K562 (cell line): ENCODE results near the gene INCENP. TPM values are rescaled to one million over a fixed set of nuclear protein-coding genes. Genes with fewer than 3 reads are reported as not detected.
A peak's percentile ranks its signal among the peaks of the same experiment; 100 is the strongest.

Experiments
- CHD1 ChIP-seq: fragments of 200-600 bp; sonication (generic); IDR thresholded peaks from one replicate; pipeline ENCODE4 v1.6.1; 2012; ENCODE audit warnings: mild to moderate bottlenecking, moderate library complexity, low read length, inconsistent platforms
- GTF2F1 ChIP-seq: IDR thresholded peaks from 2 replicates; pipeline ENCODE4 v1.6.1; 2011; ENCODE audit warnings: low read depth, low read length, improper control_type of control experiment
- KDM4B ChIP-seq, 2 experiments: fragments of 450-650 bp in 1 of 2; sonication (generic) in 1 of 2; IDR thresholded peaks; 2 replicates each; pipeline ENCODE4 v1.6.1; 2016 to 2017; ENCODE audit warnings: borderline replicate concordance in 2 of 2, antibody characterized with exemption in 1 of 2, low read depth in 1 of 2, mild to moderate bottlenecking in 1 of 2
- NFIC ChIP-seq: fragments of 450-650 bp; IDR thresholded peaks from 2 replicates; pipeline ENCODE4 v1.6.1; 2017; ENCODE audit warnings: mild to moderate bottlenecking, inconsistent platforms
- PHF8 ChIP-seq: fragments of 200-600 bp; sonication (generic); IDR thresholded peaks from 2 replicates; pipeline ENCODE4 v1.6.1; 2012; ENCODE audit warnings: mixed run types, mild to moderate bottlenecking, inconsistent platforms, low read length, moderate library complexity, borderline replicate concordance
- PTRF ChIP-seq: fragments of 450-650 bp; IDR thresholded peaks from 2 replicates; pipeline ENCODE4 v1.6.1; 2016; ENCODE audit warnings: mild to moderate bottlenecking, missing genetic modification characterization, missing compliant biosample characterization
- RB1 ChIP-seq: fragments of 450-650 bp; IDR thresholded peaks from 2 replicates; pipeline ENCODE4 v1.6.1; 2017; ENCODE audit warnings: low read depth, mild to moderate bottlenecking
- RBM15 ChIP-seq: fragments of 200-400 bp; formaldehyde crosslinking; IDR thresholded peaks from 2 replicates; pipeline ENCODE4 v1.6.1; 2018; ENCODE audit warnings: mild to moderate bottlenecking, low read length, moderate library complexity; ENCODE audit not compliant: insufficient read depth
- RBM17 ChIP-seq: fragments of 200-400 bp; formaldehyde crosslinking; IDR thresholded peaks from 2 replicates; pipeline ENCODE4 v1.6.1; 2017; ENCODE audit warnings: low read depth, mild to moderate bottlenecking, low read length, borderline replicate concordance
- RUNX1 ChIP-seq: sonication (generic); IDR thresholded peaks from 2 replicates; pipeline ENCODE4 v1.6.1; 2016; ENCODE audit warnings: antibody characterized with exemption, low read depth
- SIX5 ChIP-seq, 2 experiments: IDR thresholded peaks; 2 replicates each; pipeline ENCODE4 v1.6.1; 2011; ENCODE audit warnings: low read length in 2 of 2, borderline replicate concordance in 1 of 2, low read depth in 1 of 2, mild to moderate bottlenecking in 1 of 2, moderate library complexity in 1 of 2; ENCODE audit not compliant: insufficient read depth in 1 of 2
- SRSF1 ChIP-seq: fragments of 200-400 bp; formaldehyde crosslinking; IDR thresholded peaks from 2 replicates; pipeline ENCODE4 v1.6.1; 2017; ENCODE audit warnings: mild to moderate bottlenecking, low read depth, low read length, moderate library complexity
- SRSF3 ChIP-seq: fragments of 200-400 bp; formaldehyde crosslinking; IDR thresholded peaks from 2 replicates; pipeline ENCODE4 v1.6.1; 2016; ENCODE audit warnings: mild to moderate bottlenecking, low read length, moderate library complexity; ENCODE audit not compliant: insufficient read depth
- TSC22D4 ChIP-seq: fragments of 450-650 bp; IDR thresholded peaks from 2 replicates; pipeline ENCODE4 v1.6.1; 2016; ENCODE audit warnings: missing genetic modification characterization, missing biosample characterization, control low read depth
- ZNF124 ChIP-seq: sonication (generic); formaldehyde crosslinking; IDR thresholded peaks from 2 replicates; pipeline ENCODE4 v1.8.1; 2022; ENCODE audit warnings: missing genetic modification reagents
- ZNF184 ChIP-seq: sonication (generic); formaldehyde crosslinking; IDR thresholded peaks from 2 replicates; pipeline ENCODE4 v1.5.0; 2020; ENCODE audit warnings: missing genetic modification reagents
- ZNF311 ChIP-seq: fragments of 250-450 bp; sonication (Bioruptor Pico); IDR thresholded peaks from 2 replicates; pipeline ENCODE4 v1.4.0; 2020; ENCODE audit warnings: mild to moderate bottlenecking, moderate library complexity
- polyA plus RNA-seq, 8 experiments: library from polyadenylated mRNA; depleted of rRNA in 4 of 8; stranded (reverse) in 5 of 8; unstranded in 3 of 8; fragments of >200 nt; fragmentation: Nextera tagmentation in 2 of 8; fragmentation: Illumina TruSeq in 1 of 8; extraction: Ambion mirVana in 2 of 8; extraction: Trizol in 1 of 8; gene quantifications; 2 replicates each; pipeline versions ENCODE4 v1.2.1 to v1.2.3, GENCODE V29; 2011 to 2014; ENCODE audit warnings: inconsistent platforms in 1 of 8, missing spikeins in 1 of 8
- total RNA-seq, 7 experiments: library from RNA; depleted of rRNA in 6 of 7; stranded (reverse); fragments of >200 nt in 6 of 7; fragmentation: Illumina TruSeq in 2 of 7; extraction: Trizol in 2 of 7; gene quantifications; 2 replicates each; pipeline versions ENCODE4 v1.2.1 to v1.2.3, GENCODE V29; 2011 to 2021; ENCODE audit warnings: low replicate concordance in 1 of 7
- TF ChIP-seq, protein P1 (sequence below): sonication (generic); formaldehyde crosslinking; IDR thresholded peaks from 2 replicates; pipeline ENCODE4 v1.8.1; 2023; ENCODE audit warnings: mild to moderate bottlenecking, missing genetic modification reagents
- TF ChIP-seq, protein P2 (sequence below): fragments of 250-450 bp; sonication (Bioruptor Pico); IDR thresholded peaks from 2 replicates; pipeline ENCODE4 v1.5.0; 2021
- TF ChIP-seq, protein P3 (sequence below): fragments of 250-450 bp; sonication (Bioruptor Pico); IDR thresholded peaks from 2 replicates; pipeline ENCODE4 v1.9.0; 2021; ENCODE audit warnings: mild to moderate bottlenecking, inconsistent platforms
- TF ChIP-seq, protein P4 (sequence below), 2 experiments: fragments of 200-800 bp in 1 of 2; sonication (Bioruptor generic) in 1 of 2; sonication (generic) in 1 of 2; formaldehyde crosslinking in 1 of 2; IDR thresholded peaks in 1 of 2; conservative IDR thresholded peaks in 1 of 2; 2 replicates each; pipeline versions ENCODE4 v1.5.0 to v1.6.1; 2016 to 2020; ENCODE audit warnings: missing compliant biosample characterization in 1 of 2, missing genetic modification characterization in 1 of 2, missing genetic modification reagents in 1 of 2

INCENP gene
- total and polyA plus RNA-seq, 9 of the 15 experiments (the other 6 are each of a cell fraction or from before 2014, with no cell fraction given), result 1.1 to 97.9 (median 28.2) TPM

DNA sequence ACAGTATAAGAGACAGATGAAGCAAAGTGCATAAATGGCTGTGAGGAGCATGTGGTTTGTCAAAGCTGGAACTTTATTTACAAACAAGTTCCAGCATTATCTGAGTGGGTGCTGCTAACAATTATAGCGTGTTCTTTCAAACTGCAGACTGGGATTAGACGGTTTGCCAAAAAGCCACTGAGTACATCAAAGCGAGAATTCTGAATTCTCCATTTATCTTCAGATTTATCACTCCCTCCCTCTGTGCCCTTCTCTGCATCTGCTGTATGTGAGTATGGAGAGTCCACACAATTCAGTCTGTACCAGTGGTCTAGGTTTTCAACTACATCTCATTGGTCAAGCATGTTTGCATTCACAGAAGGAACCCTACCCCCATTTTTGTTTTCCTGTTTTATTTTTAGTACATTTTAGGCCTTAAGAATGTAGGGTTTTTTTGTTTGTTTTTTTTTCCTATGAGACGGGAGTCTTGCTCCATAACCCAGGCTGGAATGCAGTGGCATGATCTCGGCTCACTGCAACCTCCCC, 18.1 kb upstream of the INCENP start (continued):
- TF ChIP-seq, protein P1, sequence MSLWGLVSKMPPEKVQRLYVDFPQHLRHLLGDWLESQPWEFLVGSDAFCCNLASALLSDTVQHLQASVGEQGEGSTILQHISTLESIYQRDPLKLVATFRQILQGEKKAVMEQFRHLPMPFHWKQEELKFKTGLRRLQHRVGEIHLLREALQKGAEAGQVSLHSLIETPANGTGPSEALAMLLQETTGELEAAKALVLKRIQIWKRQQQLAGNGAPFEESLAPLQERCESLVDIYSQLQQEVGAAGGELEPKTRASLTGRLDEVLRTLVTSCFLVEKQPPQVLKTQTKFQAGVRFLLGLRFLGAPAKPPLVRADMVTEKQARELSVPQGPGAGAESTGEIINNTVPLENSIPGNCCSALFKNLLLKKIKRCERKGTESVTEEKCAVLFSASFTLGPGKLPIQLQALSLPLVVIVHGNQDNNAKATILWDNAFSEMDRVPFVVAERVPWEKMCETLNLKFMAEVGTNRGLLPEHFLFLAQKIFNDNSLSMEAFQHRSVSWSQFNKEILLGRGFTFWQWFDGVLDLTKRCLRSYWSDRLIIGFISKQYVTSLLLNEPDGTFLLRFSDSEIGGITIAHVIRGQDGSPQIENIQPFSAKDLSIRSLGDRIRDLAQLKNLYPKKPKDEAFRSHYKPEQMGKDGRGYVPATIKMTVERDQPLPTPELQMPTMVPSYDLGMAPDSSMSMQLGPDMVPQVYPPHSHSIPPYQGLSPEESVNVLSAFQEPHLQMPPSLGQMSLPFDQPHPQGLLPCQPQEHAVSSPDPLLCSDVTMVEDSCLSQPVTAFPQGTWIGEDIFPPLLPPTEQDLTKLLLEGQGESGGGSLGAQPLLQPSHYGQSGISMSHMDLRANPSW (CRISPR knock-in tag), result no peak
- TF ChIP-seq KDM4B (IDR thresholded peaks at IDR 0.05; ENCODE audit: borderline replicate concordance in 2 of 2, low read depth in 1 of 2) (no peak), ZNF311 (CRISPR knock-in tag) (no peak), RUNX1 (no peak), TSC22D4 (tag) (no peak), RB1 (peak; percentile 15; the same call in 1 of the 2 replicates), RBM17 (no peak), GTF2F1 (no peak), PHF8 (no peak), NFIC (peak; percentile 1; the same call in 1 of the 2 replicates), RBM15 (no peak), ZNF124 (CRISPR knock-in tag) (no peak), CHD1 (no peak), PTRF (no peak), SRSF1 (no peak), SIX5 (IDR thresholded peaks at IDR 0.05; ENCODE audit: borderline replicate concordance in 1 of 2, insufficient read depth in 1 of 2, low read depth in 1 of 2, low read length in 2 of 2) (no peak), SRSF3 (no peak), ZNF184 (CRISPR knock-in tag) (no peak)
- TF ChIP-seq, protein P2, sequence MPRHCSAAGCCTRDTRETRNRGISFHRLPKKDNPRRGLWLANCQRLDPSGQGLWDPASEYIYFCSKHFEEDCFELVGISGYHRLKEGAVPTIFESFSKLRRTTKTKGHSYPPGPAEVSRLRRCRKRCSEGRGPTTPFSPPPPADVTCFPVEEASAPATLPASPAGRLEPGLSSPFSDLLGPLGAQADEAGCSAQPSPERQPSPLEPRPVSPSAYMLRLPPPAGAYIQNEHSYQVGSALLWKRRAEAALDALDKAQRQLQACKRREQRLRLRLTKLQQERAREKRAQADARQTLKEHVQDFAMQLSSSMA (CRISPR knock-in tag), result no peak
- TF ChIP-seq, protein P3, sequence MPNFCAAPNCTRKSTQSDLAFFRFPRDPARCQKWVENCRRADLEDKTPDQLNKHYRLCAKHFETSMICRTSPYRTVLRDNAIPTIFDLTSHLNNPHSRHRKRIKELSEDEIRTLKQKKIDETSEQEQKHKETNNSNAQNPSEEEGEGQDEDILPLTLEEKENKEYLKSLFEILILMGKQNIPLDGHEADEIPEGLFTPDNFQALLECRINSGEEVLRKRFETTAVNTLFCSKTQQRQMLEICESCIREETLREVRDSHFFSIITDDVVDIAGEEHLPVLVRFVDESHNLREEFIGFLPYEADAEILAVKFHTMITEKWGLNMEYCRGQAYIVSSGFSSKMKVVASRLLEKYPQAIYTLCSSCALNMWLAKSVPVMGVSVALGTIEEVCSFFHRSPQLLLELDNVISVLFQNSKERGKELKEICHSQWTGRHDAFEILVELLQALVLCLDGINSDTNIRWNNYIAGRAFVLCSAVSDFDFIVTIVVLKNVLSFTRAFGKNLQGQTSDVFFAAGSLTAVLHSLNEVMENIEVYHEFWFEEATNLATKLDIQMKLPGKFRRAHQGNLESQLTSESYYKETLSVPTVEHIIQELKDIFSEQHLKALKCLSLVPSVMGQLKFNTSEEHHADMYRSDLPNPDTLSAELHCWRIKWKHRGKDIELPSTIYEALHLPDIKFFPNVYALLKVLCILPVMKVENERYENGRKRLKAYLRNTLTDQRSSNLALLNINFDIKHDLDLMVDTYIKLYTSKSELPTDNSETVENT (CRISPR knock-in tag), result no peak
- TF ChIP-seq, protein P4, sequence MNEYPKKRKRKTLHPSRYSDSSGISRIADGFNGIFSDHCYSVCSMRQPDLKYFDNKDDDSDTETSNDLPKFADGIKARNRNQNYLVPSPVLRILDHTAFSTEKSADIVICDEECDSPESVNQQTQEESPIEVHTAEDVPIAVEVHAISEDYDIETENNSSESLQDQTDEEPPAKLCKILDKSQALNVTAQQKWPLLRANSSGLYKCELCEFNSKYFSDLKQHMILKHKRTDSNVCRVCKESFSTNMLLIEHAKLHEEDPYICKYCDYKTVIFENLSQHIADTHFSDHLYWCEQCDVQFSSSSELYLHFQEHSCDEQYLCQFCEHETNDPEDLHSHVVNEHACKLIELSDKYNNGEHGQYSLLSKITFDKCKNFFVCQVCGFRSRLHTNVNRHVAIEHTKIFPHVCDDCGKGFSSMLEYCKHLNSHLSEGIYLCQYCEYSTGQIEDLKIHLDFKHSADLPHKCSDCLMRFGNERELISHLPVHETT (CRISPR knock-in tag; conservative IDR thresholded peaks at IDR 0.05 in 1 of 2, IDR thresholded peaks at IDR 0.05 in 1 of 2), result 0 out of 4 replicates have a peak, but pooled peaks of 1 of the 2 experiments have one; percentile 38
